Activated naive CD4-positive, alpha-beta T cell treated with anti-CD3 and anti-CD28 coated beads, Interleukin-2, amount 50 U/mL, for 24 hours (primary cell): Measurements from ENCODE around the gene WDR62.

Source experiments
- H3K27ac Mint-ChIP-seq: one replicate; pipeline ENCODE4 v1.8.0; 2021; ENCODE audit warnings: mild to moderate bottlenecking, mixed read lengths
- H3K27me3 Mint-ChIP-seq: one replicate; pipeline ENCODE4 v1.8.0; 2021; ENCODE audit warnings: mixed read lengths
- H3K36me3 Mint-ChIP-seq: one replicate; pipeline ENCODE4 v1.8.0; 2021; ENCODE audit warnings: mixed read lengths
- H3K4me1 Mint-ChIP-seq: one replicate; pipeline ENCODE4 v1.8.0; 2021; ENCODE audit warnings: mixed read lengths
- H3K4me3 Mint-ChIP-seq: one replicate; pipeline ENCODE4 v1.8.0; 2021; ENCODE audit warnings: mild to moderate bottlenecking, mixed read lengths
- H3K9me3 Mint-ChIP-seq: one replicate; pipeline ENCODE4 v1.8.0; 2021; ENCODE audit warnings: mixed read lengths

Gene WDR62

DNA sequence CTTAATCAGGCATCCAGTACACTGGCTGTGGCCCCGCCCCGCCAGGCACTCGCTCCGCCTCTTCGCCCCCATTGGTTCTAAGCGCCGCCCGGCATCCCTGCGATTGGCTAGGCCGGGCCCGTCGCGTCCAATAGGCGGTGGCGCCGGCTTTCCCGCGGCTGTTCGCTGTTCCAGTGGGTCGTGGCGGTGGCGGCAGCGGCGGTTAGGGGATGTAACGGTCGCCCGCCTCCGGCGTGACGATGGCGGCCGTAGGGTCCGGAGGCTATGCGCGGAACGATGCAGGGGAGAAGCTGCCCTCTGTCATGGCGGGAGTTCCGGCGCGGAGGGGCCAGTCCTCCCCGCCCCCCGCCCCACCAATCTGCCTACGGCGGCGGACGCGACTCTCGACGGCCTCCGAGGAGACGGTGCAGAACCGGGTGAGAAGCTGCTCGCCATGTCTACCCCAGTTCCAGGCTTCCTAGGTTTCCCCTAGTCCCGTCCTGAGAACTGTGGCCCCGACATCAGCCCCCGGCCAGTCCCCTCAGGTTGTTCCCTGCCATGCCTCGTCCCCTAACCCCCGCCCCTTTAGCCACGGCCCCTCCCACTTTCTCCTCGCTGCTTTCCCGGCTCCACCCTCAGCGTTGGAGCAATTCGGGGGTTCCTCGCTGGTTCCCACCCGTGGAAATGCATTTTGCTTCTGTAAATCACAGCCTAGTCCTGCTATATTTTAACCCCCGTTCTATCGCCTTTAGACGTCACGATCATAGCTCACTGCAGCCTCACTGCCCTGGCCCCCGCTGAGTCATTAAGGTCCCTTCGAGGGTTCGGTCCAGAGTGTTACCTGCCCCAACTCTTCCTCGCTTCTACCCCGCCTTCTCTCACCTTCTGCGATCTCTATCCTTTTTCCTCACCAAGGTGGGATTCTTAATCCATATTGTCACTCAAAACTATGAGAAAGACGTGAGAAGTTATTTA, at the start of gene WDR62:
TSS of gene WDR62 (plus strand) at position 165 of the 954 bp plus-strand sequence. CDS start at position 240, 75 bp downstream.
- peaks cover 15% of the 10 kb centered on the region for H3K4me1 Mint-ChIP-seq
- no peaks in the 10 kb centered on the region for H3K27me3 Mint-ChIP-seq
- H3K4me3 Mint-ChIP-seq, result peak within 1 kb of the TSS; percentile 98
- no peaks in the 10 kb centered on the region for H3K9me3 Mint-ChIP-seq
- H3K27ac Mint-ChIP-seq, result peak within 1 kb of the TSS; percentile 97
- H3K36me3 Mint-ChIP-seq, result no peaks in the 10 kb centered on the region

DNA sequence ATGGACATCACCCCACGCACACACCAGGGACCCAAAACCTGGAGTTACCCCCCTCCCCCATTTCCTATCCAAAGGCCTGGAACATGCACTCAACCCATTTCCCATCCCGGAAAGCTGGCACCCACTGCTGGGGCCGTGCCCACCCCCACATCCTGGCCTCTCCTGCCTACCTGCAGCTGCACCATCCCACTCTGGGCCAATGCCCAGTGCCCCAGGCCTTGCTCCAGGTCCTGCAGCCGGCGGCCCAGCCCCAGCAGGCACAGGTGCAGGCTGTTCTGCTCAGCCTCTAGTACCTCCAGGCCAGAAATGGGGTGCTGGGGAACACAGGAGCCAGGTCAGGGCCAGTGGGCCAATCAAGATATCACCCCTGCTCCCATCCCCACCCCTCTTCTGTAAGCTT, 47.7 kb upstream of the WDR62 start:
- H3K4me3 Mint-ChIP-seq, result no peak overlapping the region
- no peaks in the 10 kb centered on the region for H3K27me3 Mint-ChIP-seq
- peaks cover 16% of the 10 kb centered on the region for H3K4me1 Mint-ChIP-seq
- no peaks in the 10 kb centered on the region for H3K36me3 Mint-ChIP-seq
- no peaks in the 10 kb centered on the region for H3K9me3 Mint-ChIP-seq
- H3K27ac Mint-ChIP-seq, result no peak overlapping the region

DNA sequence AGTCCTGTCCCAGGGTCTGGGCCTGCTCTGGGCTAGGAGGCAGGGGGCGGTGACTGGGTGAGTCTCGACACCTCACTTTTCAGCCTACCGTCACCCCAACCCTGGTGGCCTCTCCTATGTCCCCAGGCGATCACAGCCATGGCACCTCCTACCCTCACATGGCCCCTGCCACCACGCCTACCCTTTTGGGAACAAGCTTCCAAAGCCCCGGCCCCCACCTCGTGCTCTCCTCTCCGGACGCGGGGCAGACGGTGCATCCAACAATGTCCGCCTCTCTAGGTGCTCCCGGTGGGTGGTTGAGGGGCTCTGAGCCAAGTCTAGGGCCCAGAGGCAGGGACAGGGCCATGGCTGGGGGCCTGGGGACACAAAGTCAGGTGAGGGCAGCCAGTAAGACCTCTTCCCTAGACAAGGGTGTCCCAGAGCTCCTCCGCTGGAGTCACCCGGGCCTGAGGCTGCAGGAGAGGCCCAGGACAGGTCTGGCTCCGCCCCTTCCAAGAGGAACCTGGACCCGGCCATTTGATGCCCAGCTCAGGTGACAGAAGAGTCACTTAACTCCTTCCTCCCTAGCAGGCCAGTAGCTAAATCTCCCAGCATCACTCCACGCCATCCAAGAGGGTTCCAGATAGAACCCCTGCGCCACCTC, 46.2 kb upstream of the WDR62 start, which contains the start of gene SYNE4:
TSS of gene SYNE4 (minus strand) at position 478 of the 643 bp plus-strand sequence. CDS start at position 346, 132 bp downstream.
- no peak within 1 kb of the TSS for H3K27ac Mint-ChIP-seq
- H3K4me3 Mint-ChIP-seq, result peak within 1 kb of the TSS; percentile 59
- H3K9me3 Mint-ChIP-seq, result no peaks in the 10 kb centered on the region
- no peaks in the 10 kb centered on the region for H3K27me3 Mint-ChIP-seq
- H3K36me3 Mint-ChIP-seq, result no peaks in the 10 kb centered on the region
- H3K4me1 Mint-ChIP-seq, result peaks cover 20% of the 10 kb centered on the region

DNA sequence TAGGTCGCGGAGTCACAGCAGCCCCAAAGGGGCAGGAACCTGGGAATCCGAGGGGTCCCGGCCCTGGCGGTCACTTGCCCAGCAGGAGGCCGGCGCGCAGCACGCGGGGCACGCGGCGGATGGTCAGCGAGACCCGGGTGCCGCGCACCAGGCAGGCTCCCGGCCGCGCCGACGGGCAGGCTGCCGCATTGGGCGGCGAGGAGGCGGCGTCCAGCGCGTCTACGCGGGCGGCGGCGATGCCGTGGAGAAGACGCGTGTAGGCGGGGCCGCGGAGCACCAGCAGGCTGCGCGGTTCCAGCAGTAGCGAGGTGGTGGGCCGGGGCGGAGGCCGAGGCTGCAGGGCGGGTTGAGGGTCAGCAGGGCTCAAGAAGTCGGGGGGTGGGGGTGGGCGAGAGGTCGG, 45.5 kb upstream of the WDR62 start:
- peak overlapping the region; percentile 59 for H3K4me3 Mint-ChIP-seq
- no peaks in the 10 kb centered on the region for H3K36me3 Mint-ChIP-seq
- H3K4me1 Mint-ChIP-seq, result peaks cover 28% of the 10 kb centered on the region
- no peaks in the 10 kb centered on the region for H3K9me3 Mint-ChIP-seq
- H3K27ac Mint-ChIP-seq, result no peak overlapping the region
- H3K27me3 Mint-ChIP-seq, result no peaks in the 10 kb centered on the region

DNA sequence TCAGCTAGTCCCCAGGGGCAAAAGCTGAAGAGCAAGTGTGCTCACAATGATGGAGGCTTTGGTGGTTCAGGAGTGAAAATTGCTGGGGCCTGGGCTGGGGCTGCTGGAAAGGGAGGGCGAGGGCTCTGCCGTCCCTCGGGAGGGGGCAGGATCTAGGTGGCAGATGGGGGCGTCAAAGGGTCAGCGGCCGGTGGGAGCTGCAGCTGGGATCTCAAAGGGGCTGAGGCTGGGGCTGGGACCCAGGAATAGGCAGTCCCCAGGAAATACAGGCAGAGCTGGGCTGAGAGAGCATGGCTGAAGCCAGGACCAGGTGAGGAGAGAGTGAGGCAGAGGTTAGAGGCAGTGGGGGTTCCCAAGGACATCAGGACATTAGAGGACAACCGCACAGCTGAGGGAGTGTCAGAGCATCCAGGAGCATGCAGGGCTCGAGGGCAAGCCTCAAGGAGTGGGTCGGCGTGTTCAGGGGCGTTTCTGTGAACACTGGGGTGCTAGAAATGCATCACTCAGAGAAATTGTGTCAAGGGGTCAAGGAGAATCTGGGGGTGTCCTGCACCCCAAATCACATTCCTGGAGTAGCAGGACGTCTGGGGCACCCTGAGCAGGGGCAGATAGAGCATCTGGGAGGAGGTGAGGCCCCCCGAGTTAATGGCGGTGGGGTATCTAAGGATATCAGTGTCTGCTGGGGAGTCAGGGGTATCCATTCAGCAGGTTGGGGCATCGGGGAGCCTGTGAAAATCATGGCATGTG, 44.9 kb upstream of the WDR62 start:
- peak overlapping the region; percentile 59 for H3K4me3 Mint-ChIP-seq
- no peaks in the 10 kb centered on the region for H3K27me3 Mint-ChIP-seq
- no peaks in the 10 kb centered on the region for H3K36me3 Mint-ChIP-seq
- H3K4me1 Mint-ChIP-seq, result peaks cover 33% of the 10 kb centered on the region
- no peak overlapping the region for H3K27ac Mint-ChIP-seq
- H3K9me3 Mint-ChIP-seq, result no peaks in the 10 kb centered on the region

DNA sequence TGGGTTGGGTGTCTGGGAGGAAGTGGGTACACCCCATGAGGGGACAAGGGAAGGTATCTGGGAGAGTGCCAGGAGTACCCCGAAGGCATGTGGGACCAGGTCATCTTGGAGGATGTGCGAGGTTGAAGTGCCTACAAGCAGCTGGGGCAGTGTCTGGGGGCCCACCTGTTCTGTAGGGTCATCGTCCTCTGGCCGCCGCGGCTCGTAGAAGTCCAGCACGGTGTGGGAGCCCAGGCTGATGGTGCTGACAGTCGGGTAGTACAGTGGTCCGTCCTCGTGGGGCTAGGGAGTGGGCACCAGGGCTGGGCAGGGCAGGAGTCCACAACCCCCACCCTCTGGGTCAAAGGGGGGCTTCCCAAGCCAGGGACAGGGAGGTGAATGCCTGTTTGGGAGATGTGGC, 44.3 kb upstream of the WDR62 start:
- H3K36me3 Mint-ChIP-seq, result no peaks in the 10 kb centered on the region
- H3K27me3 Mint-ChIP-seq, result no peaks in the 10 kb centered on the region
- no peak overlapping the region for H3K27ac Mint-ChIP-seq
- H3K4me3 Mint-ChIP-seq, result no peak overlapping the region
- no peaks in the 10 kb centered on the region for H3K9me3 Mint-ChIP-seq
- peaks cover 39% of the 10 kb centered on the region for H3K4me1 Mint-ChIP-seq

DNA sequence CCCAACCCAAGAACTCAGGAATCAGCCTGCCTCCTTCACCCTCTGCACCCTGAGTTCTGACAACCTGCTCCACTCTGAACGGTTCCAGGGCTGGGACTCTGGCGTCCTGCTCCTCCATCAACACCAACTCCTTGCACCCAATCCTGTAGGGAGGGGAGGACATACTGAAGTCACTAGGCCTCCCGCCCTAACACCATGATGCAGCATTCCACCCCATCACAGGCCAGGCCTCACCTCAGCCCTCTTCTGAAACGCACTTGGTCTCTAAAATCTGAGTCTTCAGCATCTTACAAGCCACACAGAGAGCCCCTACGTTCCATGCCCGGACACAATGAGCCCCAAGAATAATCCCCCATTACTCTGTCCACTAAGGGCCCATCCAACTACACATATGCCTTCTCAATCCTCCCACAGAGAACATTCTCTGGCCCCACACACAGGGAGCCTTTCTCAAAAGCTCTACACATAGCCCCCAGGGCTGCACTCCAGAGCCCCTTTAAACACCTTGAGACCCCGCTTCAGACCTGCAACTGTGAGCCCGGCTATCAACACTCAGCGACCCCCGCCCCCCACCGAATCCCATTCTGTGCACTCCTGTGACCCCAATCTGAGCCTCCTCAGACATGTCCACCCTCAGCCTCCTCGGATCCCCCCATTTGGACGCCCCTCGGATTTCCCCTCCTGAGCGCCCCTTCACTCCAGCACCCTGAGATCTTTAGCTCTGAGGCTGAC, 41.3 kb upstream of the WDR62 start:
- no peaks in the 10 kb centered on the region for H3K9me3 Mint-ChIP-seq
- no peaks in the 10 kb centered on the region for H3K36me3 Mint-ChIP-seq
- no peaks in the 10 kb centered on the region for H3K27me3 Mint-ChIP-seq
- H3K4me1 Mint-ChIP-seq, result peaks cover 43% of the 10 kb centered on the region
- peak overlapping the region; percentile 96 for H3K4me3 Mint-ChIP-seq
- peak overlapping the region; percentile 94 for H3K27ac Mint-ChIP-seq

DNA sequence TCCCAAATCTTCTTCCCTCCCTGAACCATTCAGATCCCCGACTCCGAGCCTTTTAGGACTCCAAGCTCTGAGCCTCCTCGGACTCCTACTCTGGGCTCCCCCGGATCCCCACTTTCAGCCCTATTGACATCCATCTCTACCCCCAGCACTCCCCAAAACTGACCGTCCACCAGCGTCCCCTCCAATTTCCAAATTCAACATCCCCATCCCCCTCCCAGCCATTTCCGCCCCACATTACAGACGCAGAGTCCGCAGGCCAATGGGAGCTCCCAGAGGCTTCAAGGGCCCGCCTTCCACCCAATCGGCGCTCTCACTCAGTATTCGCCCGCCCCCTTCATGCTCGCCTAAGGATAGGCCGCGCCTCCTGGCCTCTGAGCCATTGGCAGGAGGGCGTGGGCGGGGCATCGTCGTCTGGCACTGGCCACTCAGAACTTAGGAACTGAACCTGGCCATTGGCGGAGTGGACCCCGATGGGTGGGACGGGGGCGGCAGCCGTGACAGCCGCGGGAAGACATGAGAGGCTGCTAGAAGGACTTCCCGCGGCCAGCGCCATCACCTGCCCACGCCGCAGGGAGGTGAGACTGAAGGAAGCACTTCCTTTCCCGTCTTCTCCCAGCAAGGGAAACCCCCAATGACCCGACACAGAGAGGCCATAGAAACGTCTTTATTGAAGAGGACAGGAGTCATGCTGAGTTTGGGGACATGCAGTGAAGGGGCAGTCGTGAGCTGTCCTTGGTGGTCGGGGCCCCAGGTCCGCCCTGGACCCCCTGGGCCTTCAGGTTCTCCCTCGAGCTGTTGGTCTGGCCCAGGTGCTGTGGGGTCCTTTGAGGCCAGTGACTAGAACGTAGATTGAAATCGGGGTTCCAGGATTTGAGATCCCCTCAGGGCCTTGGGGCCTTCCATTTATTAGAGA, 40.4 kb upstream of the WDR62 start, which contains the start of gene ALKBH6:
TSS of gene ALKBH6 (minus strand) at position 202 of the 913 bp plus-strand sequence. CDS start 816 bp downstream, outside the sequence.
- H3K4me3 Mint-ChIP-seq, result peak within 1 kb of the TSS; percentile 96
- no peaks in the 10 kb centered on the region for H3K27me3 Mint-ChIP-seq
- no peaks in the 10 kb centered on the region for H3K9me3 Mint-ChIP-seq
- no peaks in the 10 kb centered on the region for H3K36me3 Mint-ChIP-seq
- H3K27ac Mint-ChIP-seq, result peak within 1 kb of the TSS; percentile 94
- peaks cover 38% of the 10 kb centered on the region for H3K4me1 Mint-ChIP-seq

DNA sequence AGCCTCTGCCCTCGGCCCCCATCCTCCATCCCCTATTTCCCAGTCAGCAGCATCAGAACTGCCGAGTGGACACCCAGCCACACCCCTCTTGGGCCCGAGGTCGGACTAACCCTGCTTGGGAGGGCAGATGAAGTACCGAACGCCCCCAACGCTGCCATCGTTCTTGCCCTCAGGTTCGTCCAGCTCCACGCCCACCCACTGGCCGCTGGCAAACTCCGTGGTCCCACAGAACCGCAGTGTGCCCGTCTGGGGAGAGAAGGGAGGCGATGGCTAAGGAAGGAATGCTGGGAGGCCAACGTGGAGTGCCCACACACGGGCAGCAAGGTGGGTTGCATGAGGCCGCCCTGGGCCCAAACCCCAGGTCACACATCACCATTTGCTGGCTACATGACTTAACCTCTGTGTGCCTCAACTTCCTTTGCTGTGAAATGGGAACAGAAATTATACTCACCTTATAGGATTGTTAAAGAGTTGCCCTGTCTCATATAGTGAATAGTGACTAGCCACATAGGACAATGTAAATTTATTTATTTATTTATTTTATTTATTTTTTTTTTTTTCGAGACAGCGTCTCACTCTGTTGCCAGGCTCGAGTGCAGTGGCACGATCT, 35.5 kb upstream of the WDR62 start:
- Mint-ChIP-seq H3K9me3 (no peaks in the 10 kb centered on the region), H3K27me3 (no peaks in the 10 kb centered on the region), H3K36me3 (peaks cover 6% of the 10 kb centered on the region), H3K27ac (no peak overlapping the region), H3K4me1 (peaks cover 17% of the 10 kb centered on the region), H3K4me3 (no peak overlapping the region)

DNA sequence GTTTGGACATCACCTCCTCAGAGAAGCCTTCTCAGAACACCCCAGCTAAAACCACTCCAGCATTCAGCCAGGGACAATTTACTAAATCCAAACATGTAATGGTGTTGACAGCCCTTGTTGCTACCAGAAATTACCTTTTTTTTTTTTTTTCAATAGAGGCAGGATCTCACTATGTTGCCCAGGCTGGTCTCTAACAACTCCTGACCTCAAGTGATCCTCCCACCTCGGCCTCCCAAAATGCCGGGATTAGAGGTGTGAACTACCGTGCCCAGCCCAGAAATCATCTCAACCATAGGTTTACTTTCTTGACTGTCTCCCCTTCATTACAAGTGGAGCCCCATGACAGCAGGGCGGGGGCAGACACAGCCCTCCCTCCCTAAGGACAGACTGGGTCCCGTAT, 31.3 kb upstream of the WDR62 start:
- peaks cover 8% of the 10 kb centered on the region for H3K36me3 Mint-ChIP-seq
- no peaks in the 10 kb centered on the region for H3K9me3 Mint-ChIP-seq
- no peaks in the 10 kb centered on the region for H3K4me1 Mint-ChIP-seq
- H3K27me3 Mint-ChIP-seq, result no peaks in the 10 kb centered on the region
- no peak overlapping the region for H3K27ac Mint-ChIP-seq
- no peak overlapping the region for H3K4me3 Mint-ChIP-seq

DNA sequence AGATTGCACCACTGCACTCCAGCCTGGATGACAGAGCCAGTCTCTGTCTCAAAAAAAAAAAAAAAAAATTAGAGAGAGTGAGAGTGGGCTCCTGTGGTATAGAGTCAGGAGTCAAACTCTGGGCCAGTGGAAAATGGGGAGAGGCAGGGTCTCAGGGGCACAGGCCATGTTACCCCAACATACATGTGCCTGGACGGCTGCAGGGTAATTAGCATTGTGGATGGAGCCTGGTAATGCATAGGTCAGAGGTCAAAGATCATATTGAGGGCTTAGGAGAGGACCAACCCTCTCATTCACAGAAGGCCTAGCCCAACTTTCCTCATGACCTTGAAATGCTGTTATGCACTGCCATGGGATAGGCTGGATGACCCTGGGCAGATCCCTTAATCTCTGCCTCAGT, 29.2 kb upstream of the WDR62 start:
- Mint-ChIP-seq H3K9me3 (no peaks in the 10 kb centered on the region), H3K4me3 (no peak overlapping the region), H3K27me3 (no peaks in the 10 kb centered on the region), H3K36me3 (peaks cover 11% of the 10 kb centered on the region), H3K4me1 (no peaks in the 10 kb centered on the region), H3K27ac (no peak overlapping the region)

DNA sequence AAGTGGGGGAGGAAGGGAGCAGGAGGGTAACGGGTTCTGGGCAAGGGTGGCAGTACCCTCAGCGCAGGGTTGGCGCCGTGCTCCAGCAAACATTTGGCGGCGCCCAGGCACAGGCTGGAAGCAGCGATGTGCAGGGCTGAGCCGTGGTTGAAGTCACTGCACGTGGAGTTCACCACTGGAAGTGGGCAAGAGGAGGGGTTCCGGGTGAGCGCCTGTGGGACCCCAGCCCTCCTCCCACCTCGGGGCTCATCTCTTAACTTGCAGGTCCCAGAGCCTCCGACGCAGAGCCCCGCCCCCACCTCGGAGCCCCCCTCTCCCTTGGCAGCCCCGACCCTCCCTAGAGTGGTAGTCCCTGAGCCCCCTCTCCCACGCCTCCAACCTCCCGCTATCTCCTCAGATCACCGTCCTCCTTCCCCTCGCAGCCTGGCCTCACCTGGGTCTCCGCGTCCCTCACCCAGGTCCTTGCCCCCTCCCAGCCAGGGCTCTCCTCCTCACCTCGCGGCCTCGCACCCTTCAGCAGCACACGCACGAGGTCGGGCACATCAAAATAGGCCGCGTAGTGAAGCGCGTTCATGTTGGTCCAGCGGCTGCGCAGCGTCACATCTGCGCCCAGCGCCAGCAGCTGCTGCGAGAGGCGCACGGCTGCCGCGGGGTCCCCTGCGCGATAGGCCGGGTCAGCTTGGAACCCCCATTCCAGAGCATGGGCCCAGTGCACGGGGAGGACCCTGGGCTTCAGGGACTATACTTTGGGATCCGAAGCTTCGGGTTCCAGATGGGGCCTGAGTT, 28.4 kb upstream of the WDR62 start:
- H3K27me3 Mint-ChIP-seq, result no peaks in the 10 kb centered on the region
- no peak overlapping the region for H3K27ac Mint-ChIP-seq
- no peaks in the 10 kb centered on the region for H3K9me3 Mint-ChIP-seq
- peaks cover 2% of the 10 kb centered on the region for H3K4me1 Mint-ChIP-seq
- peaks cover 14% of the 10 kb centered on the region for H3K36me3 Mint-ChIP-seq
- H3K4me3 Mint-ChIP-seq, result no peak overlapping the region

DNA sequence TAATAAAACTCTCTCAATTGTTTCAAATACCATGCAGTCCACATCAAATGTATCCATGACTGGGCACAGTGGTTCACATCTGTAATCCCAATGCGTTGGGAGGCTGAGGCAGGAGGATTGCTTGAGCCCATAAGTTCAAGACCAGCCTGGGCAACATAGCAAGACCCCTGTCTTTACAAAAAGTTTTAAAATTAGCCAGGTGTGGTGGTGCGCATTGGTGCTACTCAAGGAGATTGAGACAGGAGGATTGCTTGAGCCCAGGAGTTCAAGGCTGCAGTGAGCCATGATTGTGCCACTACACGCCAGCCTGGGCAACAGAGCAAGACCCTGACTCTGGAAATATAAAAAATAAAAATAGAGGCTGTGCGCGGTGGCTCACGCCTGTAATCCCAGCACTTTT, 27.0 kb upstream of the WDR62 start:
- H3K4me1 Mint-ChIP-seq, result peaks cover 3% of the 10 kb centered on the region
- H3K27ac Mint-ChIP-seq, result no peak overlapping the region
- no peaks in the 10 kb centered on the region for H3K9me3 Mint-ChIP-seq
- no peak overlapping the region for H3K4me3 Mint-ChIP-seq
- H3K27me3 Mint-ChIP-seq, result peaks cover 2% of the 10 kb centered on the region
- peaks cover 16% of the 10 kb centered on the region for H3K36me3 Mint-ChIP-seq
